Measurements from ENCODE around the gene CACNB2. TPM values are rescaled to one million over a fixed set of nuclear protein-coding genes. Genes with fewer than 3 reads are reported as not detected.

The CACNB2 gene
- total and polyA plus RNA-seq, 4 donors, result 0.90 to 23.9 (median 3.7) TPM

DNA sequence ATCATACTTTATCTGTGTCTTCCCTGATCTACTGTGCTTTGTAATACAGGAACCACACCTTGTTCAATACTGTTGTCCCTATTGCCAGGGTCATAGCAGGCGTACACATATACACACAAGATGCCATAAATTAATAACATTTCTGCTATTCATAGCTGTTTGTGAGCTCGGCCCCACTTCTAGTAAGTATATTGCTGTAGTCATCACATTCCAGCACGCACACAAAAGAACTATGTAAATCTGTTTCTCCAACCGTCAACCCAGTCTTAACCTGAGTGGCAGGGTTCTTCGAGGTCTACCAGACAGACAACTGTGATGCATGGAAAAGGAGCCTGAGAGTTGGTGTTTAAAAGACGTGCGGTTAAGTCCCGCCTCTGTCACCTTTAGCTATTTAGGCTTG is 5.7 kb upstream of the CACNB2 start:
- ATAC-seq (ENCODE audit: insufficient read depth, low FRiP score) (no peak), DNase-seq (no peak)
- Histone ChIP-seq H3K4me3 (no peak overlapping the region), H3K27ac (ENCODE audit: low read depth in 1 of 2, low read length in 1 of 2) (no peak overlapping the region), H3K27me3 (ENCODE audit: control insufficient read depth in 3 of 3, insufficient read depth in 3 of 3, low read length in 2 of 3) (peaks cover 0 to 2% (median 0%) of the 10 kb centered on the region in 3 donors), H3K9ac (ENCODE audit: insufficient read depth in 1 of 2, low read length in 2 of 2) (no peak overlapping the region), H3K4me1 (ENCODE audit: control insufficient read depth in 5 of 5, insufficient read depth in 5 of 5, low read length in 5 of 5) (peaks cover 0 to under 1% (median 0%) of the 10 kb centered on the region in 5 donors), H3K36me3 (ENCODE audit: control insufficient read depth in 4 of 4, insufficient read depth in 4 of 4, low read length in 4 of 4) (no peaks in the 10 kb centered on the region), H3K9me3 (ENCODE audit: control insufficient read depth in 4 of 4, insufficient read depth in 3 of 4, low read length in 3 of 4) (no peaks in the 10 kb centered on the region)
- WGBS, 2 donors, result 83 to 92% methylated on average over 8 of the region's 8 CpGs
- TF ChIP-seq, protein P1, sequence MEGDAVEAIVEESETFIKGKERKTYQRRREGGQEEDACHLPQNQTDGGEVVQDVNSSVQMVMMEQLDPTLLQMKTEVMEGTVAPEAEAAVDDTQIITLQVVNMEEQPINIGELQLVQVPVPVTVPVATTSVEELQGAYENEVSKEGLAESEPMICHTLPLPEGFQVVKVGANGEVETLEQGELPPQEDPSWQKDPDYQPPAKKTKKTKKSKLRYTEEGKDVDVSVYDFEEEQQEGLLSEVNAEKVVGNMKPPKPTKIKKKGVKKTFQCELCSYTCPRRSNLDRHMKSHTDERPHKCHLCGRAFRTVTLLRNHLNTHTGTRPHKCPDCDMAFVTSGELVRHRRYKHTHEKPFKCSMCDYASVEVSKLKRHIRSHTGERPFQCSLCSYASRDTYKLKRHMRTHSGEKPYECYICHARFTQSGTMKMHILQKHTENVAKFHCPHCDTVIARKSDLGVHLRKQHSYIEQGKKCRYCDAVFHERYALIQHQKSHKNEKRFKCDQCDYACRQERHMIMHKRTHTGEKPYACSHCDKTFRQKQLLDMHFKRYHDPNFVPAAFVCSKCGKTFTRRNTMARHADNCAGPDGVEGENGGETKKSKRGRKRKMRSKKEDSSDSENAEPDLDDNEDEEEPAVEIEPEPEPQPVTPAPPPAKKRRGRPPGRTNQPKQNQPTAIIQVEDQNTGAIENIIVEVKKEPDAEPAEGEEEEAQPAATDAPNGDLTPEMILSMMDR (IDR thresholded peaks at IDR 0.05; ENCODE audit: control extremely low read depth, extremely low read depth), result no peak

DNA sequence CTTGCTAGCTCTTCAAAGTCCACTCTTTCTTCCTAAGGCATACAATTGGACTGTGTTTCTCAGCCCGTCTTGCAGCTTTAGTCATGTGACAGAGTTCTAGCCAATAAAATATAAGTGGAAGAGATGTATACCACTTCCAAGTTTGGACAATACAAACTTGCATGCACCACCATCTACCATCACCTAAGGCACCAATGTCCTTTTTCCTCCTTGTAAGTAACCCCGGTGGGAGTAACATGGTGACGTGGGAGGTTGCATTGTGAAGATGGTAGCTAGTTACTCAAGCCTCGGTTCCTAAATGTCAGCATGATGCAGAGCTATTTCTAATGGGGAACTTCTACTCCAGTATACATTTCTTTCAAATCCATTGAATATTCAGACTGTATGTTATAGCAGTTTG is 5.3 kb upstream of the CACNB2 start:
- ATAC-seq (ENCODE audit: insufficient read depth, low FRiP score) (no peak), DNase-seq (no peak)
- no peaks in the 10 kb centered on the region for H3K36me3 ChIP-seq (ENCODE audit: control insufficient read depth in 4 of 4, insufficient read depth in 4 of 4, low read length in 4 of 4)
- TF ChIP-seq, protein P1 (IDR thresholded peaks at IDR 0.05; ENCODE audit: control extremely low read depth, extremely low read depth), result no peak
- peaks cover 0 to 4% (median 0%) of the 10 kb centered on the region in 3 donors for H3K27me3 ChIP-seq (ENCODE audit: control insufficient read depth in 3 of 3, insufficient read depth in 3 of 3, low read length in 2 of 3)
- peaks cover 0 to 5% (median 2%) of the 10 kb centered on the region in 5 donors for H3K4me1 ChIP-seq (ENCODE audit: control insufficient read depth in 5 of 5, insufficient read depth in 5 of 5, low read length in 5 of 5)
- H3K9ac ChIP-seq (ENCODE audit: insufficient read depth in 1 of 2, low read length in 2 of 2), result no peak overlapping the region
- WGBS, 2 donors, result 86 to 94% methylated on average over 4 of the region's 4 CpGs
- H3K9me3 ChIP-seq (ENCODE audit: control insufficient read depth in 4 of 4, insufficient read depth in 3 of 4, low read length in 3 of 4), result no peaks in the 10 kb centered on the region
- no peak overlapping the region for H3K4me3 ChIP-seq
- no peak overlapping the region for H3K27ac ChIP-seq (ENCODE audit: low read depth in 1 of 2, low read length in 1 of 2)

DNA sequence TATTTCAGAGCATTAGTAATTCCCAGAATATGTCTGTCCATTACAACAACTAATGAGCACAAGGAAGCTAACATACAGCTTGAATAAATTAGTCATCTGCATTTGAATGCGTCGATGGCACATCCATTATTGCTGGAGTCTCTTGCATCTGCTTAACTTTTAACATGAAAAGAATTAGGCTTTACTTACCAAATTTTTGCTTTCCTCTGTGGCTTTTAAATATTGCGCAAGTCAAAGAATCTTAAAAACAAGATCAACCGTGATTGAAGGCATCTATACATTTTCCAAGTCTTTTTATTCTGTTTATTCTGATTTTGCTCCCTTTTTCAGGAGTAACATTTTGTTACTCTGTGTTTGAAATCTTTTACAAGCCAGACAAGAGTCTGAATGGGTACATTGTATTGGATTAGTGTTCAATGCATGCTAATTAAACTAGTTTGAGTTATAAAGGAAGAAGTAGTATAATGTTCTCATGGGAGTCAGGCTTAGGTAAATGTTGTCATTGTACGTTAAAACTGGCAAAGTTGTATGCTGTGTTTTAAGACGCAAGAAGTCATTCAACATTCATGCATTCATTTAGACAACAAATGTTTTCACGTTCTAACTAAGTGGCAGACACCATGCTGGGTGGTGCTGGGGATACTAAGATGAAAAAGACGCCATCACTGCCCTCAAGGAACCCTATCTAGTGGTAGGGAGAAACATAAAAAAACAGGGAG is 4.0 kb upstream of the CACNB2 start:
- 62 to 78% methylated on average over 8 of the region's 8 CpGs for WGBS, 2 donors
- Histone ChIP-seq H3K27me3 (ENCODE audit: control insufficient read depth in 3 of 3, insufficient read depth in 3 of 3, low read length in 2 of 3) (peaks cover 0 to 12% (median 0%) of the 10 kb centered on the region in 3 donors), H3K4me3 (no peak overlapping the region), H3K4me1 (ENCODE audit: control insufficient read depth in 5 of 5, insufficient read depth in 5 of 5, low read length in 5 of 5) (peaks cover 0 to 9% (median 4%) of the 10 kb centered on the region in 5 donors), H3K36me3 (ENCODE audit: control insufficient read depth in 4 of 4, insufficient read depth in 4 of 4, low read length in 4 of 4) (no peaks in the 10 kb centered on the region), H3K9me3 (ENCODE audit: control insufficient read depth in 4 of 4, insufficient read depth in 3 of 4, low read length in 3 of 4) (peaks cover 0 to 3% (median 0%) of the 10 kb centered on the region in 4 donors), H3K27ac (ENCODE audit: low read depth in 1 of 2, low read length in 1 of 2) (no peak overlapping the region), H3K9ac (ENCODE audit: insufficient read depth in 1 of 2, low read length in 2 of 2) (no peak overlapping the region)
- TF ChIP-seq, protein P1 (IDR thresholded peaks at IDR 0.05; ENCODE audit: control extremely low read depth, extremely low read depth), result no peak
- DNase-seq (no peak), ATAC-seq (ENCODE audit: insufficient read depth, low FRiP score) (no peak)

Data from lung (tissue), 12 donors.